ENCODE measurements around the gene DNAH17. TPM values are rescaled to one million over a fixed set of nuclear protein-coding genes. Genes with fewer than 3 reads are reported as not detected.

Gene DNAH17
- total and polyA plus RNA-seq, 2 donors (not counting 1 experiment from before 2014, with no cell fraction given): 0.01 to 0.12 TPM

DNA sequence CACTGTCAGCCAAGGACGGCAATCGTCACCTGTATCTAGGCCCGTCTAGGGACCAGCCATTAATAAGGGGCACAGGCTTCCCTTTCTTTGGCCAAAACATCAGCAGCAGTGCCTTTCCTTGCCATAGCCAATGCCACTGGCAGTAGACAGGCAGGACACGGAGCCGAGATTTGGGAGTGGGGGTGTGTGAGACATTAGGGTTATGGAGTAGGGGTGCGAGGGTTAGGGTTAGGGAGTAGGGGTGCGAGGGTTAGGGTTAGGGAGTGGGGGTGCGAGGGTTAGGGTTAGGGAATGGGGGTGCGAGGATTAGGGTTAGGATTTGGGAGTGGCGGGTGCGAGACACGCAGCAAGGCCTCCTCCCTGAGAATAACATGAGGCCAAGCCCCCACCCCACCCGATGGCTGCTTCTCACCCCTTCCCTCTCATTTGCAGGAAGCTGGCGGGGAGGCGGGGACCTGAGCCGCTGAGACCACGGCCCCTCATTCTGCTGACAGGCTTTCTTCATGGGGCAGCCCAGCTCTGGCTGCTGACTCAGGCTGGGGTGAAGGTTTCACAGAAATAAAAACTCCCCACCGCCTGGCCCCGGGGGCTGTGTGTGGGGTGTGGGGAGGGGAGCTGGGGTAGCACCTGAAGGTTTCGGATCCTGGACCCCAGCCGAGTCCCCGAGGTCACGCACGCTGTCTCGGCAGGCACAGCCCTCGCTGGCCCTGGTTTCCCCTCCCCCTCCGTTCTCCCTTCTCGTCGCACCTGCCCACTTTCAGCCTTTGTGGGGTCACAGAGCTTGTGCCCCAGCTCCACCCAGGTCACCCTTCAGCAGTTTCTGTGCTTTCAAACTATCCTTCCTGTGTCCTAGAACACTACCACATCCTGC is 104.9 kb downstream of the DNAH17 start:
- Histone ChIP-seq H2AFZ (ENCODE audit: insufficient read depth, low read depth, low read length, poor library complexity, severe bottlenecking) (no peak overlapping the region), H3K4me3 (ENCODE audit: control extremely low read depth in 1 of 5, extremely low read depth in 1 of 5, insufficient read depth in 1 of 5, low read depth in 2 of 5, low read length in 4 of 5) (no peak overlapping the region), H3K4me2 (replicated peaks; ENCODE audit: low read depth, low read length, poor library complexity, severe bottlenecking) (no peak overlapping the region), H3K27me3 (replicated peaks in 1 of 4; ENCODE audit: control extremely low read depth in 1 of 4, control insufficient read depth in 3 of 4, insufficient read depth in 4 of 4, low read length in 3 of 4) (peaks cover 0 to 4% (median 0%) of the 10 kb centered on the region in 4 experiments), H3K27ac (ENCODE audit: low read length in 2 of 2) (no peak overlapping the region), H3K4me1 (ENCODE audit: control insufficient read depth in 2 of 2, insufficient read depth in 2 of 2, low read length in 2 of 2) (peaks cover 0 to 6% of the 10 kb centered on the region in 2 donors), H3K9ac (ENCODE audit: low read length) (no peak overlapping the region), H3K79me2 (ENCODE audit: control insufficient read depth, insufficient read depth, low read length) (no peaks in the 10 kb centered on the region), H4K20me1 (ENCODE audit: control insufficient read depth, insufficient read depth, low read length, poor library complexity, severe bottlenecking) (no peaks in the 10 kb centered on the region), H3K36me3 (replicated peaks in 1 of 2; ENCODE audit: control extremely low read depth in 1 of 2, control insufficient read depth in 1 of 2, extremely low read depth in 1 of 2, insufficient read depth in 2 of 2, low read length in 1 of 2) (no peaks in the 10 kb centered on the region), H3K9me3 (ENCODE audit: control extremely low read depth in 1 of 3, control insufficient read depth in 2 of 3, insufficient read depth in 1 of 3, low read length in 2 of 3) (peaks cover 0 to 6% (median 0%) of the 10 kb centered on the region in 3 donors)
- TF ChIP-seq EZH2 (IDR thresholded peaks at IDR 0.05; ENCODE audit: borderline replicate concordance, insufficient read depth, low read depth, low read length, poor library complexity, severe bottlenecking): no peak
- TF ChIP-seq, protein P1, sequence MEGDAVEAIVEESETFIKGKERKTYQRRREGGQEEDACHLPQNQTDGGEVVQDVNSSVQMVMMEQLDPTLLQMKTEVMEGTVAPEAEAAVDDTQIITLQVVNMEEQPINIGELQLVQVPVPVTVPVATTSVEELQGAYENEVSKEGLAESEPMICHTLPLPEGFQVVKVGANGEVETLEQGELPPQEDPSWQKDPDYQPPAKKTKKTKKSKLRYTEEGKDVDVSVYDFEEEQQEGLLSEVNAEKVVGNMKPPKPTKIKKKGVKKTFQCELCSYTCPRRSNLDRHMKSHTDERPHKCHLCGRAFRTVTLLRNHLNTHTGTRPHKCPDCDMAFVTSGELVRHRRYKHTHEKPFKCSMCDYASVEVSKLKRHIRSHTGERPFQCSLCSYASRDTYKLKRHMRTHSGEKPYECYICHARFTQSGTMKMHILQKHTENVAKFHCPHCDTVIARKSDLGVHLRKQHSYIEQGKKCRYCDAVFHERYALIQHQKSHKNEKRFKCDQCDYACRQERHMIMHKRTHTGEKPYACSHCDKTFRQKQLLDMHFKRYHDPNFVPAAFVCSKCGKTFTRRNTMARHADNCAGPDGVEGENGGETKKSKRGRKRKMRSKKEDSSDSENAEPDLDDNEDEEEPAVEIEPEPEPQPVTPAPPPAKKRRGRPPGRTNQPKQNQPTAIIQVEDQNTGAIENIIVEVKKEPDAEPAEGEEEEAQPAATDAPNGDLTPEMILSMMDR (IDR thresholded peaks at IDR 0.05): no peak
- POLR2A ChIA-PET: no interaction called here
- DNase-seq (no peak), ATAC-seq (ENCODE audit: low read depth) (no peak)
- 78% methylated on average over 21 of the region's 29 CpGs for WGBS (ENCODE audit: insufficient coverage)
- CTCF ChIA-PET: interaction anchor here (0.5 kb wide), 1 partner anchor 25 kb away, joined by 3 read pairs; no protein-coding TSS in a partner anchor
- peaks cover 10% of the 10 kb centered on the region for H3K4me1 Mint-ChIP-seq
- H3K27ac Mint-ChIP-seq: no peak overlapping the region
- H3K4me3 Mint-ChIP-seq: no peak overlapping the region
- peaks cover 9% of the 10 kb centered on the region for H3K27me3 Mint-ChIP-seq
- H3K9me3 Mint-ChIP-seq (ENCODE audit: insufficient read depth): no peaks in the 10 kb centered on the region
- intact Hi-C loops (cut with micrococcal nuclease): no loop called here

- H3K4me2 ChIP-seq (replicated peaks; ENCODE audit: low read depth, low read length, poor library complexity, severe bottlenecking): no peak overlapping the region
- 95% methylated on average over 12 of the region's 12 CpGs for WGBS (ENCODE audit: insufficient coverage)
These were observed 105.6 kb downstream of the DNAH17 start for GRCh38 chr17:78471635-78472034.

More at GRCh38 chr17:78471635-78472034, 105.6 kb downstream of the DNAH17 start:
- H3K27ac Mint-ChIP-seq: no peak overlapping the region
- H3K79me2 ChIP-seq (ENCODE audit: control insufficient read depth, insufficient read depth, low read length): no peaks in the 10 kb centered on the region
- no peaks in the 10 kb centered on the region for H3K9me3 Mint-ChIP-seq (ENCODE audit: insufficient read depth)
- H2AFZ ChIP-seq (ENCODE audit: insufficient read depth, low read depth, low read length, poor library complexity, severe bottlenecking): no peak overlapping the region
- peaks cover 9% of the 10 kb centered on the region for H3K27me3 Mint-ChIP-seq
- ChIA-PET CTCF (no interaction called here), POLR2A (no interaction called here)
- no peak overlapping the region for H3K27ac ChIP-seq (ENCODE audit: low read length in 2 of 2)
- peaks cover 0 to 4% (median 0%) of the 10 kb centered on the region in 4 experiments for H3K27me3 ChIP-seq (replicated peaks in 1 of 4; ENCODE audit: control extremely low read depth in 1 of 4, control insufficient read depth in 3 of 4, insufficient read depth in 4 of 4, low read length in 3 of 4)
- H3K4me1 Mint-ChIP-seq: peaks cover 10% of the 10 kb centered on the region
- H3K4me1 ChIP-seq (ENCODE audit: control insufficient read depth in 2 of 2, insufficient read depth in 2 of 2, low read length in 2 of 2): peaks cover 0 to 6% of the 10 kb centered on the region in 2 donors
- H3K36me3 ChIP-seq (replicated peaks in 1 of 2; ENCODE audit: control extremely low read depth in 1 of 2, control insufficient read depth in 1 of 2, extremely low read depth in 1 of 2, insufficient read depth in 2 of 2, low read length in 1 of 2): no peaks in the 10 kb centered on the region
- H3K9me3 ChIP-seq (ENCODE audit: control extremely low read depth in 1 of 3, control insufficient read depth in 2 of 3, insufficient read depth in 1 of 3, low read length in 2 of 3): peaks cover 0 to 6% (median 0%) of the 10 kb centered on the region in 3 donors
- no peak for TF ChIP-seq EZH2 (IDR thresholded peaks at IDR 0.05; ENCODE audit: borderline replicate concordance, insufficient read depth, low read depth, low read length, poor library complexity, severe bottlenecking)
- TF ChIP-seq, protein P1 (IDR thresholded peaks at IDR 0.05): no peak
- no peaks in the 10 kb centered on the region for H4K20me1 ChIP-seq (ENCODE audit: control insufficient read depth, insufficient read depth, low read length, poor library complexity, severe bottlenecking)
- H3K9ac ChIP-seq (ENCODE audit: low read length): no peak overlapping the region
- intact Hi-C loops (cut with micrococcal nuclease): no loop called here
- ATAC-seq (ENCODE audit: low read depth) (no peak), DNase-seq (no peak)
- no peak overlapping the region for H3K4me3 Mint-ChIP-seq
- no peak overlapping the region for H3K4me3 ChIP-seq (ENCODE audit: control extremely low read depth in 1 of 5, extremely low read depth in 1 of 5, insufficient read depth in 1 of 5, low read depth in 2 of 5, low read length in 4 of 5)
